H1 (cell line): ENCODE results near the gene COL9A2. TPM values are rescaled to one million over a fixed set of nuclear protein-coding genes. Genes with fewer than 3 reads are reported as not detected.

Experiments
- CTCF ChIA-PET: fragments of 300-600 bp; sonication (Branson Sonifier 250); formaldehyde crosslinking; loops from one replicate; lab custom pipeline; 2021; ENCODE audit not compliant: partially characterized antibody; lab: Charles Lee
- POLR2A ChIA-PET: fragments of 300-600 bp; sonication (Branson Sonifier 250); formaldehyde crosslinking; loops from one replicate; lab custom pipeline; 2021; ENCODE audit warnings: inconsistent platforms; ENCODE audit not compliant: partially characterized antibody; lab: Charles Lee
- DNase-seq, 2 experiments: peaks; one replicate each; pipeline versions ENCODE4 v3.0.0 to v3.0.0-alpha.2; 2010 to 2022; ENCODE audit warnings: low spot score in 2 of 2, low read depth in 1 of 2, mixed read lengths in 1 of 2
- FAIRE-seq: peaks from 2 replicates; lab custom pipeline; 2011; peaks lifted over from hg19 to GRCh38; lab: Jason Lieb, UNC
- H2AFZ ChIP-seq: 2 replicates; pipeline ENCODE4 v1.8.1; 2012; ENCODE audit warnings: low read length, inconsistent platforms
- H2AK5ac ChIP-seq: 2 replicates; pipeline ENCODE4 v1.6.1; 2013; ENCODE audit warnings: low read depth, low read length
- H2BK120ac ChIP-seq: replicated peaks from 2 replicates; pipeline ENCODE3; 2013; ENCODE audit warnings: low read depth, low read length, inconsistent platforms
- H2BK12ac ChIP-seq: 2 replicates; pipeline ENCODE4 v1.6.1; 2013; ENCODE audit warnings: low read depth, low read length
- H2BK15ac ChIP-seq: 2 replicates; pipeline ENCODE4 v1.6.1; 2013; ENCODE audit warnings: low read length
- H2BK20ac ChIP-seq: 2 replicates; pipeline ENCODE4 v1.6.1; 2013; ENCODE audit warnings: low read length
- H2BK5ac ChIP-seq: 2 replicates; pipeline ENCODE4 v1.6.1; 2013; ENCODE audit warnings: low read depth, low read length
- H3K14ac ChIP-seq: 2 replicates; pipeline ENCODE4 v1.6.1; 2013; ENCODE audit warnings: inconsistent platforms; ENCODE audit not compliant: insufficient read length
- H3K18ac ChIP-seq: 2 replicates; pipeline ENCODE4 v1.6.1; 2013; ENCODE audit warnings: low read length; ENCODE audit errors: extremely low read depth
- H3K23ac ChIP-seq: 2 replicates; pipeline ENCODE4 v1.6.1; 2013; ENCODE audit warnings: inconsistent platforms; ENCODE audit not compliant: insufficient read length
- H3K23me2 ChIP-seq: 2 replicates; pipeline ENCODE4 v1.6.1; 2013; ENCODE audit warnings: low read depth, low read length
- H3K27ac ChIP-seq: 2 replicates; pipeline ENCODE4 v1.6.1; 2011; ENCODE audit warnings: low read depth, low read length, inconsistent platforms
- H3K27me3 ChIP-seq, 4 experiments: replicated peaks in 1 of 4; 1 replicate in 1 of 4; 2 replicates in 3 of 4; pipeline versions ENCODE4 v1.6.1 to v1.8.1; 2011 to 2013; ENCODE audit warnings: low read length in 3 of 4, mild to moderate bottlenecking in 3 of 4, inconsistent platforms in 2 of 4, mixed read lengths in 2 of 4, moderate library complexity in 1 of 4; ENCODE audit not compliant: control insufficient read depth in 3 of 4, insufficient read depth in 3 of 4; ENCODE audit errors: extremely low read depth in 1 of 4
- H3K36me3 ChIP-seq, 4 experiments: 2 replicates each; pipeline versions ENCODE4 v1.6.1 to v1.8.1; 2011 to 2013; ENCODE audit warnings: mild to moderate bottlenecking in 4 of 4, low read length in 3 of 4, moderate library complexity in 2 of 4, control low read depth in 1 of 4, inconsistent platforms in 1 of 4; ENCODE audit not compliant: insufficient read depth in 4 of 4, control insufficient read depth in 2 of 4
- H3K4ac ChIP-seq: replicated peaks from 2 replicates; pipeline ENCODE3; 2013; ENCODE audit warnings: low read length, low read depth, mixed read lengths, inconsistent platforms; ENCODE audit not compliant: insufficient read length
- H3K4me1 ChIP-seq, 4 experiments: replicated peaks in 1 of 4; 1 replicate in 1 of 4; 2 replicates in 3 of 4; pipeline versions ENCODE4 v1.6.1 to v1.8.1; 2011 to 2013; ENCODE audit warnings: low read length in 3 of 4, inconsistent platforms in 2 of 4, mixed read lengths in 1 of 4; ENCODE audit not compliant: insufficient read depth in 4 of 4, control insufficient read depth in 3 of 4
- H3K4me2 ChIP-seq, 2 experiments: 2 replicates each; pipeline versions ENCODE4 v1.6.1 to v1.8.1; 2011 to 2013; ENCODE audit warnings: low read depth in 2 of 2, low read length in 2 of 2, control low read depth in 1 of 2, inconsistent platforms in 1 of 2, mild to moderate bottlenecking in 1 of 2; ENCODE audit not compliant: insufficient read depth in 1 of 2
- H3K4me3 ChIP-seq, 4 experiments: fragments of 200-600, 300-600 bp in 1 of 4; sonication (generic), shearing (Covaris generic), sonication (Bioruptor Twin) in 1 of 4; 2 replicates each; pipeline versions ENCODE4 v1.5.1 to v1.8.1; 2011 to 2016; ENCODE audit warnings: low read length in 4 of 4, low read depth in 3 of 4, control low read depth in 2 of 4, inconsistent platforms in 2 of 4, mild to moderate bottlenecking in 2 of 4, mixed read lengths in 1 of 4, moderate library complexity in 1 of 4; ENCODE audit not compliant: insufficient read depth in 2 of 4; ENCODE audit errors: extremely low read depth in 1 of 4
- H3K56ac ChIP-seq: replicated peaks from 2 replicates; pipeline ENCODE3; 2013; ENCODE audit warnings: low read depth, mild to moderate bottlenecking, mixed read lengths, low read length, inconsistent platforms; ENCODE audit not compliant: insufficient read length
- H3K79me1 ChIP-seq: 2 replicates; pipeline ENCODE4 v1.6.1; 2013; ENCODE audit warnings: low read depth, low read length, control low read depth
- H3K79me2 ChIP-seq, 2 experiments: 2 replicates each; pipeline versions ENCODE4 v1.6.1 to v1.8.1; 2012 to 2013; ENCODE audit warnings: low read length in 2 of 2, mild to moderate bottlenecking in 2 of 2, inconsistent platforms in 1 of 2; ENCODE audit not compliant: insufficient read depth in 2 of 2, control insufficient read depth in 1 of 2
- H3K9ac ChIP-seq, 4 experiments: replicated peaks in 1 of 4; 1 replicate in 1 of 4; 2 replicates in 3 of 4; pipeline versions ENCODE4 v1.6.1 to v1.8.1; 2011 to 2013; ENCODE audit warnings: low read depth in 3 of 4, low read length in 3 of 4, control low read depth in 2 of 4, mild to moderate bottlenecking in 2 of 4, moderate library complexity in 2 of 4, inconsistent platforms in 1 of 4; ENCODE audit errors: extremely low read depth in 1 of 4
- H3K9me3 ChIP-seq, 2 experiments: 2 replicates each; pipeline versions ENCODE4 v1.6.1 to v1.8.1; 2012 to 2013; ENCODE audit warnings: mild to moderate bottlenecking in 2 of 2, moderate library complexity in 2 of 2, control low read depth in 1 of 2, inconsistent platforms in 1 of 2, low read depth in 1 of 2, low read length in 1 of 2, mixed read lengths in 1 of 2; ENCODE audit not compliant: insufficient read depth in 2 of 2
- H4K20me1 ChIP-seq, 2 experiments: replicated peaks in 1 of 2; 2 replicates each; pipeline versions ENCODE3 to v1.8.1; 2011 to 2013; ENCODE audit warnings: inconsistent platforms in 2 of 2, low read length in 2 of 2, mild to moderate bottlenecking in 1 of 2; ENCODE audit not compliant: insufficient read depth in 2 of 2, control insufficient read depth in 1 of 2
- H4K5ac ChIP-seq: 2 replicates; pipeline ENCODE4 v1.6.1; 2013; ENCODE audit warnings: low read length, low read depth, mixed read lengths, inconsistent platforms; ENCODE audit not compliant: insufficient read length
- H4K8ac ChIP-seq: 2 replicates; pipeline ENCODE4 v1.8.0; 2013; ENCODE audit warnings: mild to moderate bottlenecking, moderate library complexity, low read length, inconsistent platforms; ENCODE audit not compliant: insufficient read depth; ENCODE audit errors: extremely low read depth
- H4K91ac ChIP-seq: replicated peaks from 2 replicates; pipeline ENCODE3; 2013; ENCODE audit warnings: low read length, mixed read lengths, inconsistent platforms; ENCODE audit not compliant: insufficient read length
- CBX8 ChIP-seq: fragments of 300-800, 300-1000 bp; sonication (generic); IDR thresholded peaks from 2 replicates; pipeline ENCODE4 v1.7.1; 2016; ENCODE audit warnings: low read depth, low read length, borderline replicate concordance
- CEBPB ChIP-seq: IDR thresholded peaks from 2 replicates; pipeline ENCODE4 v1.6.1; 2012; ENCODE audit warnings: low read depth, low read length
- CHD1 ChIP-seq: IDR thresholded peaks from 2 replicates; pipeline ENCODE4 v1.6.1; 2012; ENCODE audit warnings: low read depth, low read length, improper control_type of control experiment
- CHD2 ChIP-seq: IDR thresholded peaks from 2 replicates; pipeline ENCODE4 v1.6.1; 2012; ENCODE audit warnings: low read length, improper control_type of control experiment
- E2F6 ChIP-seq: IDR thresholded peaks from 2 replicates; pipeline ENCODE4 v1.6.1; 2012; ENCODE audit warnings: inconsistent platforms
- EGR1 ChIP-seq: IDR thresholded peaks from 2 replicates; pipeline ENCODE4 v1.6.1; 2011; ENCODE audit warnings: low read depth, low read length, borderline replicate concordance
- PHF8 ChIP-seq: fragments of 200-600 bp; sonication (generic); conservative IDR thresholded peaks from 2 replicates; pipeline ENCODE4 v1.7.1; 2012; ENCODE audit warnings: low read depth, mild to moderate bottlenecking, inconsistent platforms, low read length, moderate library complexity
- POLR2A ChIP-seq, 2 experiments: IDR thresholded peaks; 1 replicate in 1 of 2; 2 replicates in 1 of 2; pipeline ENCODE4 v1.6.1; 2011; ENCODE audit warnings: low read depth in 2 of 2, low read length in 2 of 2, mild to moderate bottlenecking in 2 of 2; ENCODE audit errors: control extremely low read depth in 1 of 2
- POLR2AphosphoS5 ChIP-seq: IDR thresholded peaks from 2 replicates; pipeline ENCODE4 v1.6.1; 2011; ENCODE audit warnings: low read depth, low read length
- RNF2 ChIP-seq: fragments of 200-900, 300-1000 bp; sonication (generic); IDR thresholded peaks from 2 replicates; pipeline ENCODE4 v1.7.1; 2016; ENCODE audit warnings: borderline replicate concordance, low read depth, mild to moderate bottlenecking, antibody characterized with exemption, low read length; ENCODE audit not compliant: poor library complexity, severe bottlenecking; ENCODE audit errors: missing control alignments
- SUZ12 ChIP-seq: fragments of 200-600 bp; sonication (generic); IDR thresholded peaks from 2 replicates; pipeline ENCODE4 v1.6.1; 2012; ENCODE audit warnings: mild to moderate bottlenecking, inconsistent platforms, low read length, moderate library complexity, mixed read lengths
- TBP ChIP-seq: IDR thresholded peaks from 2 replicates; pipeline ENCODE4 v1.6.1; 2011; ENCODE audit warnings: low read depth, low read length, improper control_type of control experiment
- USF2 ChIP-seq: IDR thresholded peaks from 2 replicates; pipeline ENCODE4 v1.6.1; 2011; ENCODE audit warnings: low read length, improper control_type of control experiment
- WGBS, 2 experiments: shearing (Covaris generic) in 1 of 2; methylation state at CpG; one replicate each; pipeline versions ENCODE4 v1.1.6 to v1.1.7; 2013 to 2015; ENCODE audit warnings: low lambda C conversion rate in 2 of 2, mixed read lengths in 2 of 2, inconsistent platforms in 1 of 2, low coverage in 1 of 2, missing lambda C conversion rate in 1 of 2; ENCODE audit not compliant: insufficient replicate concordance in 2 of 2, insufficient coverage in 1 of 2, insufficient read length in 1 of 2; ENCODE audit errors: extremely low coverage in 1 of 2, missing lambda C conversion rate in 1 of 2; 5-methylcytosine and 5-hydroxymethylcytosine counted together
- polyA plus RNA-seq, 7 experiments: library from polyadenylated mRNA; depleted of rRNA in 3 of 7; stranded (reverse) in 5 of 7; unstranded in 2 of 7; fragments of >200 nt in 5 of 7; fragments of 200-250 nt in 2 of 7; gene quantifications; 1 replicate in 5 of 7; 2 replicates in 1 of 7; 4 replicates in 1 of 7; pipeline versions ENCODE4 v1.2.1 to v1.2.3, GENCODE V29; 2011 to 2013; ENCODE audit warnings: missing spikeins in 2 of 7, mixed read lengths in 2 of 7
- total RNA-seq: library from RNA; stranded (reverse); fragmentation: NEBNext Ultra II Directional; extraction: Animal tissue kit (Norgen Biotek cat#: 25700); gene quantifications from 2 replicates; pipeline ENCODE4 v1.2.1, GENCODE V29; 2021

Gene COL9A2
- total and polyA plus RNA-seq, 2 of the 8 experiments (the other 6 are each of a cell fraction or from before 2014, with no cell fraction given) = 3.2 to 3.3 TPM

- H3K4ac ChIP-seq = no peak overlapping the region
- no peaks in the 10 kb centered on the region for H3K9me3 ChIP-seq
- H3K79me1 ChIP-seq = no peaks in the 10 kb centered on the region
- H3K4me3 ChIP-seq = no peak overlapping the region
- H3K56ac ChIP-seq = no peak overlapping the region
- H3K14ac ChIP-seq = no peak overlapping the region
- ChIA-PET POLR2A (no interaction called here), CTCF (no interaction called here)
- WGBS, 2 experiments = 83% methylated on average over 2 of the region's 2 CpGs; no CpG with 5 or more reads in 1 of the 2 experiments
- H3K4me1 ChIP-seq = no peaks in the 10 kb centered on the region; a peak in 1 of 7 replicates
- H3K79me2 ChIP-seq = peaks cover 0 to 8% of the 10 kb centered on the region in 2 experiments; a peak in 2 of 4 replicates
- H2BK120ac ChIP-seq = no peak overlapping the region
- H3K27me3 ChIP-seq = no peaks in the 10 kb centered on the region
- no peak for DNase-seq
- H3K36me3 ChIP-seq = no peaks in the 10 kb centered on the region
- no peak overlapping the region for H2BK12ac ChIP-seq
- no peak overlapping the region for H3K23ac ChIP-seq
- no peak overlapping the region for H2AK5ac ChIP-seq
- H4K91ac ChIP-seq = no peak overlapping the region
- H2BK5ac ChIP-seq = no peak overlapping the region
- no peak overlapping the region for H4K8ac ChIP-seq
- no peak overlapping the region for H3K18ac ChIP-seq
- no peak for FAIRE-seq
- H3K23me2 ChIP-seq = no peaks in the 10 kb centered on the region
- no peak overlapping the region for H2AFZ ChIP-seq
- no peak overlapping the region for H3K9ac ChIP-seq
- H3K4me2 ChIP-seq = no peak overlapping the region
- no peak overlapping the region for H2BK15ac ChIP-seq
- no peak overlapping the region for H4K5ac ChIP-seq
- peaks cover 0 to 1% of the 10 kb centered on the region in 2 experiments for H4K20me1 ChIP-seq
- H3K27ac ChIP-seq = no peak overlapping the region
- no peak overlapping the region for H2BK20ac ChIP-seq
- TF ChIP-seq PHF8 (no peak), USF2 (no peak), POLR2A (IDR thresholded peaks at IDR 0.05; ENCODE audit: control extremely low read depth in 1 of 2, low read depth in 2 of 2, low read length in 2 of 2) (no peak), CEBPB (no peak), TBP (no peak), E2F6 (no peak), SUZ12 (no peak), CHD2 (no peak), EGR1 (no peak), RNF2 (no peak), CHD1 (no peak), POLR2AphosphoS5 (no peak), CBX8 (no peak)
Observed at GRCh38 chr1:40252601-40253000, 64.5 kb downstream of the COL9A2 start.
